A549 (cell line): ENCODE results near the gene TRNAU1AP. TPM values are rescaled to one million over a fixed set of nuclear protein-coding genes. Genes with fewer than 3 reads are reported as not detected.

Experiments
- ATAC-seq, 2 experiments: fragments of 200-7000 bp in 1 of 2; fragments of >200 bp in 1 of 2; cut with Nextera tagmentation in 1 of 2; cut with Tn5 transposase in 1 of 2; 3 replicates each; pipeline versions ENCODE4 v1.8.0 to v1.9.1; 2018 to 2020; ENCODE audit warnings: mild to moderate bottlenecking in 1 of 2, moderate library complexity in 1 of 2
- CTCF ChIA-PET: fragments of 300-600 bp; sonication (Branson Sonifier 250); formaldehyde crosslinking; extraction: SDS; loops from one replicate; lab custom pipeline; 2021; ENCODE audit warnings: antibody characterized with exemption, inconsistent platforms; lab: Yijun Ruan, JAX
- POLR2A ChIA-PET: fragments of 350-600 bp; formaldehyde crosslinking; extraction: SDS; loops from one replicate; lab custom pipeline; 2021; ENCODE audit warnings: antibody characterized with exemption, inconsistent platforms; lab: Yijun Ruan, JAX
- DNase-seq, 2 experiments: peaks; one replicate each; pipeline versions ENCODE4 v3.0.0 to v3.0.0-alpha.2; 2011 to 2016; ENCODE audit warnings: low read depth in 1 of 2, low spot score in 1 of 2
- FAIRE-seq: peaks from 2 replicates; lab custom pipeline; 2011; peaks lifted over from hg19 to GRCh38; lab: Jason Lieb, UNC
- H3K27ac ChIP-seq, 2 experiments: fragments of >200 bp; sonication (Bioruptor Twin); formaldehyde crosslinking; 3 replicates each; pipeline ENCODE4 v1.5.1; 2016 to 2017
- H3K4me1 ChIP-seq: fragments of >200 bp; sonication (Bioruptor Twin); formaldehyde crosslinking; 3 replicates; pipeline ENCODE4 v1.6.1; 2016
- H3K4me2 ChIP-seq: fragments of >200 bp; sonication (Bioruptor Twin); formaldehyde crosslinking; 3 replicates; pipeline ENCODE4 v1.6.1; 2016
- H3K4me3 ChIP-seq: fragments of >200 bp; sonication (Bioruptor Twin); formaldehyde crosslinking; 3 replicates; pipeline ENCODE4 v1.5.1; 2016
- H3K9me3 ChIP-seq: fragments of >200 bp; sonication (Bioruptor Twin); formaldehyde crosslinking; 3 replicates; pipeline ENCODE4 v1.6.1; 2016
- BCL3 ChIP-seq: fragments of >200 bp; sonication (Bioruptor Twin); formaldehyde crosslinking; IDR thresholded peaks from 3 replicates; pipeline ENCODE4 v1.6.1; 2016
- CHD2 ChIP-seq: fragments of 150-350 bp; IDR thresholded peaks from 2 replicates; pipeline ENCODE4 v1.6.1; 2014; ENCODE audit warnings: low read length; ENCODE audit not compliant: partially characterized antibody
- GATA3 ChIP-seq: IDR thresholded peaks from 2 replicates; pipeline ENCODE4 v1.6.1; 2012; ENCODE audit warnings: borderline replicate concordance
- HMGXB4 ChIP-seq: fragments of 250-450 bp; sonication (Bioruptor Pico); IDR thresholded peaks from 2 replicates; pipeline ENCODE4 v1.5.0; 2021; ENCODE audit warnings: mild to moderate bottlenecking, moderate library complexity, borderline replicate concordance
- HOXB5 ChIP-seq: fragments of 250-450 bp; sonication (Bioruptor Pico); IDR thresholded peaks from 2 replicates; pipeline ENCODE4 v1.5.0; 2020; ENCODE audit warnings: mild to moderate bottlenecking, moderate library complexity
- JUN ChIP-seq, 2 experiments: fragments of >200 bp; sonication (Bioruptor Twin); formaldehyde crosslinking; IDR thresholded peaks; 2 replicates in 1 of 2; 3 replicates in 1 of 2; pipeline ENCODE4 v1.6.1; 2016 to 2017
- KDM1A ChIP-seq: fragments of 200-600 bp; sonication (generic); IDR thresholded peaks from 2 replicates; pipeline ENCODE4 v1.6.1; 2016; ENCODE audit warnings: low read depth, mild to moderate bottlenecking
- MAFK ChIP-seq: fragments of 450-650 bp; IDR thresholded peaks from 2 replicates; pipeline ENCODE4 v1.6.1; 2014; ENCODE audit not compliant: partially characterized antibody
- MAZ ChIP-seq: fragments of 150-350 bp; IDR thresholded peaks from 2 replicates; pipeline ENCODE4 v1.6.1; 2014; ENCODE audit warnings: antibody characterized with exemption, low read depth, low read length, borderline replicate concordance
- MYC ChIP-seq: IDR thresholded peaks from 2 replicates; pipeline ENCODE4 v1.6.1; 2012; ENCODE audit warnings: mild to moderate bottlenecking, inconsistent platforms, low read length, improper control_type of control experiment, borderline replicate concordance
- NPAS2 ChIP-seq: fragments of 250-450 bp; sonication (Bioruptor Pico); IDR thresholded peaks from 2 replicates; pipeline ENCODE4 v1.8.0; 2022; ENCODE audit warnings: mild to moderate bottlenecking, moderate library complexity, borderline replicate concordance
- PHF8 ChIP-seq: fragments of 200-600 bp; sonication (generic); IDR thresholded peaks from 2 replicates; pipeline ENCODE4 v1.6.1; 2016; ENCODE audit warnings: low read depth, mild to moderate bottlenecking, antibody characterized with exemption, moderate library complexity, borderline replicate concordance
- POLR2A ChIP-seq: IDR thresholded peaks from 2 replicates; pipeline ENCODE4 v1.6.1; 2012; ENCODE audit warnings: mild to moderate bottlenecking, low read length
- POLR2AphosphoS2 ChIP-seq: conservative IDR thresholded peaks from 2 replicates; pipeline ENCODE4 v1.6.1; 2012; ENCODE audit warnings: low read length, improper control_type of control experiment, inconsistent platforms
- RAD21 ChIP-seq, 2 experiments: fragments of >200 bp in 1 of 2; sonication (Bioruptor Twin) in 1 of 2; formaldehyde crosslinking in 1 of 2; IDR thresholded peaks in 1 of 2; conservative IDR thresholded peaks in 1 of 2; 2 replicates in 1 of 2; 3 replicates in 1 of 2; pipeline ENCODE4 v1.6.1; 2012 to 2018; ENCODE audit warnings: inconsistent platforms in 1 of 2
- RARB ChIP-seq: fragments of 250-450 bp; sonication (Bioruptor Pico); IDR thresholded peaks from 2 replicates; pipeline ENCODE4 v1.8.0; 2021; ENCODE audit warnings: mild to moderate bottlenecking, moderate library complexity
- RCOR1 ChIP-seq: fragments of 150-350 bp; IDR thresholded peaks from 2 replicates; pipeline ENCODE4 v1.6.1; 2014; ENCODE audit warnings: antibody characterized with exemption, low read length, low read depth
- SMC3 ChIP-seq: fragments of >200 bp; sonication (Bioruptor Twin); formaldehyde crosslinking; IDR thresholded peaks from 3 replicates; pipeline ENCODE4 v1.6.1; 2018; ENCODE audit warnings: inconsistent platforms
- TFCP2L1 ChIP-seq: fragments of 250-450 bp; sonication (Bioruptor Pico); IDR thresholded peaks from 2 replicates; pipeline ENCODE4 v1.5.0; 2021; ENCODE audit warnings: mild to moderate bottlenecking
- ZC3H11A ChIP-seq: fragments of 450-650 bp; IDR thresholded peaks from 2 replicates; pipeline ENCODE4 v1.6.1; 2014; ENCODE audit warnings: antibody characterized with exemption, mild to moderate bottlenecking
- ZSCAN20 ChIP-seq: fragments of 250-450 bp; sonication (Bioruptor Pico); IDR thresholded peaks from 2 replicates; pipeline ENCODE4 v1.8.0; 2022; ENCODE audit warnings: mild to moderate bottlenecking, moderate library complexity
- WGBS: methylation state at CpG from one replicate; pipeline ENCODE4 v1.1.6; 2017; ENCODE audit errors: missing lambda C conversion rate; 5-methylcytosine and 5-hydroxymethylcytosine counted together
- polyA plus RNA-seq, 4 experiments: library from polyadenylated mRNA; depleted of rRNA in 3 of 4; stranded (reverse); fragments of >200 nt; fragmentation: RNase III in 1 of 4; extraction: RNeasy Plus Mini Kit Qiagen cat#74134 plus additional on column Dnase treatment in 1 of 4; gene quantifications; 2 replicates in 3 of 4; 3 replicates in 1 of 4; pipeline ENCODE4 v1.2.3, GENCODE V29; 2011 to 2017
- TF ChIP-seq, protein P1 (sequence below): fragments of >200 bp; sonication (Bioruptor Twin); formaldehyde crosslinking; IDR thresholded peaks from 3 replicates; pipeline ENCODE4 v1.5.1; 2016
- TF ChIP-seq, protein P2 (sequence below): fragments of >200 bp; sonication (Bioruptor Twin); formaldehyde crosslinking; IDR thresholded peaks from 2 replicates; pipeline ENCODE4 v1.6.1; 2016

The TRNAU1AP gene
- polyA plus RNA-seq, 2 of the 4 experiments (the other 2 are of a cell fraction) = 14.5 to 23.8 TPM

DNA sequence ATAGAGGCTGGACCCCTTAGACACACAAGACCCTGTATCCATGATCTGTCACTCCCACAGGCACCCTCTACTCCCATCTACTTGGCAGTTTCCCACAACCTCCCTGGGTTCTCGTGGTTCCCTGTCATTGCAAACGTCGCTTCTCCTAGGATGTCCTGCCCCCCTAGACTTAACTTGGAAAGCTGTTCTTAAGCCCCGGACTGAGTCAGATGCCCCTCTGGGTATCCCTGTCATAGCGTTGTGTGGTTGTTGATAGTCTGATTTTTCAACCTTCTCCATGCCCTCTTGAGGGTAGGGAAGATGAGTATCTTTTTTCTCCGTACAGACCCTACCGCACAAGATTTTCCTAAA is 35.3 kb upstream of the TRNAU1AP start:
- Histone ChIP-seq H3K4me1 (peaks cover 46% of the 10 kb centered on the region), H3K27ac (peak overlapping the region; percentile 95 to 97), H3K4me2 (peak overlapping the region; percentile 91), H3K4me3 (peak overlapping the region; percentile 79; the same call in 2 of the 3 replicates), H3K9me3 (no peaks in the 10 kb centered on the region)
- DNase-seq = no peak
- no peak for TF ChIP-seq RCOR1
- TF ChIP-seq POLR2AphosphoS2 = 0 out of 2 replicates have a peak, but pooled peaks have one; percentile 52
- ChIA-PET POLR2A (interaction anchor here (0.5 to 3.0 kb wide), 4 partner anchors 39 to 143 kb away, joined by 3 to 19 read pairs (median 4); no protein-coding TSS in a partner anchor), CTCF (interaction anchor here (0.7 to 5.8 kb wide), 8 partner anchors 13 to 100 kb away, joined by 3 to 48 read pairs (median 4); no protein-coding TSS in a partner anchor)
- ATAC-seq = peak; percentile 13 to 39
- no peak for FAIRE-seq
- WGBS = 31% methylated on average over 7 of the region's 7 CpGs

DNA sequence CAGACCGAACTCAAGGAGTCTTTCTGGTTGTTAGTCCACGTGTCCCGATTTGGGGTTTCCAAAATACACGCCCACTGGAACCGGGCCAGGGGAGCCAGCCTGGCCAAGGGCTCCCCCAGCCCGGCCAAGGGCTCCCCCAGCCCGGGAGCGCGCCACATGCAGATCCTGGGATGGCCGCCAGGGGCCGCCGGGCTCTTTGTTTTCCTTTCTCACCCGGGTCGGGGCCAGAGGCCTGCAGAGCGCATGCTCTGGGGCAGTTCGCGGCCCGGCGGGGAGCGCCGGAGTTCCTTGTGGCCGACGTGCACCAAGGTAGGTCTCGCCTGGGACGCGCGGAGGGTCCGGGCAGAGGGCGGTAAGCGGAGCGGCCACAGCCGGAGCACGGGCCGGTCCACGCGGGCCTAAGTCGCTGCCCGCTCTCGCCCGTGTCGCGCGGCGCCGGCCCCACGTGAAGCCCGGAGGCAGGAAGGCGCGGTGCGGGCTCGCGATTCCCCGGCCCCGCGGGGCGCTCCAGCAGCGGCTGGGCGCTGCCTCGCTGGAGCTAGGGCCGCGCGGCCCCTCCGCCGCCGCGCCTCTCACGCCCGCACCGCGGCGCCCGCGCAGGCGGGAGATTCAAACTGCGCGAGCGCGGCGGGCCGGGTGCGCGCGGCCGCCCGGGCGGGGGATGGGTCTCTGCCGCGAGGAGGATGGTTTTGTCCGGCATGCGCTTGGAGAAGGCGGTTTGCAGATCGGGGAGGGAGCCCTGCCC is 34.7 kb upstream of the TRNAU1AP start:
- peak; percentile 73 to 86 for DNase-seq
- CTCF ChIA-PET = interaction anchor here (0.7 to 5.8 kb wide), 14 partner anchors 14 to 356 kb away, joined by 3 to 48 read pairs (median 3); no protein-coding TSS in a partner anchor
- peak; percentile 56 to 61 for ATAC-seq
- POLR2A ChIA-PET = interaction anchor here (0.6 to 3.0 kb wide), 3 partner anchors 35 to 85 kb away, joined by 3 to 19 read pairs (median 4); partner anchors contain the start of gene TRNAU1AP
- peak overlapping the region; percentile 79 for H3K4me3 ChIP-seq
- peaks cover 40% of the 10 kb centered on the region for H3K4me1 ChIP-seq
- WGBS = 4% methylated on average over 6 of the region's 92 CpGs
- H3K4me2 ChIP-seq = peak overlapping the region; percentile 91
- peak overlapping the region; percentile 95 to 97 for H3K27ac ChIP-seq
- TF ChIP-seq HOXB5 (0 out of 2 replicates have a peak, but pooled peaks have one; percentile 21), JUN (IDR thresholded peaks at IDR 0.05) (peak in 1 of 2 experiments; percentile 81; a peak in 4 of 5 replicates), RARB (CRISPR knock-in tag) (no peak), CHD2 (no peak), MYC (peak; percentile 1; the same call in 1 of the 2 replicates), KDM1A (no peak), PHF8 (no peak), ZSCAN20 (CRISPR knock-in tag) (no peak), MAFK (no peak), ZC3H11A (no peak), BCL3 (peak; percentile 62; the same call in 1 of the 3 replicates), HMGXB4 (CRISPR knock-in tag) (peak; percentile 73; the same call in 1 of the 2 replicates), MAZ (no peak), SMC3 (peak; percentile 69), NPAS2 (CRISPR knock-in tag) (no peak), GATA3 (0 out of 2 replicates have a peak, but pooled peaks have one; percentile 18), POLR2A (peak; percentile 62), RAD21 (conservative IDR thresholded peaks at IDR 0.05 in 1 of 2, IDR thresholded peaks at IDR 0.05 in 1 of 2) (peak; percentile 63 to 74), TFCP2L1 (peak; percentile 48; the same call in 1 of the 2 replicates)
- TF ChIP-seq, protein P1, sequence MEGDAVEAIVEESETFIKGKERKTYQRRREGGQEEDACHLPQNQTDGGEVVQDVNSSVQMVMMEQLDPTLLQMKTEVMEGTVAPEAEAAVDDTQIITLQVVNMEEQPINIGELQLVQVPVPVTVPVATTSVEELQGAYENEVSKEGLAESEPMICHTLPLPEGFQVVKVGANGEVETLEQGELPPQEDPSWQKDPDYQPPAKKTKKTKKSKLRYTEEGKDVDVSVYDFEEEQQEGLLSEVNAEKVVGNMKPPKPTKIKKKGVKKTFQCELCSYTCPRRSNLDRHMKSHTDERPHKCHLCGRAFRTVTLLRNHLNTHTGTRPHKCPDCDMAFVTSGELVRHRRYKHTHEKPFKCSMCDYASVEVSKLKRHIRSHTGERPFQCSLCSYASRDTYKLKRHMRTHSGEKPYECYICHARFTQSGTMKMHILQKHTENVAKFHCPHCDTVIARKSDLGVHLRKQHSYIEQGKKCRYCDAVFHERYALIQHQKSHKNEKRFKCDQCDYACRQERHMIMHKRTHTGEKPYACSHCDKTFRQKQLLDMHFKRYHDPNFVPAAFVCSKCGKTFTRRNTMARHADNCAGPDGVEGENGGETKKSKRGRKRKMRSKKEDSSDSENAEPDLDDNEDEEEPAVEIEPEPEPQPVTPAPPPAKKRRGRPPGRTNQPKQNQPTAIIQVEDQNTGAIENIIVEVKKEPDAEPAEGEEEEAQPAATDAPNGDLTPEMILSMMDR = peak; percentile 76
- TF ChIP-seq, protein P2, sequence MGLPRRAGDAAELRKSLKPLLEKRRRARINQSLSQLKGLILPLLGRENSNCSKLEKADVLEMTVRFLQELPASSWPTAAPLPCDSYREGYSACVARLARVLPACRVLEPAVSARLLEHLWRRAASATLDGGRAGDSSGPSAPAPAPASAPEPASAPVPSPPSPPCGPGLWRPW = no peak
- no peaks in the 10 kb centered on the region for H3K9me3 ChIP-seq
- FAIRE-seq = no peak
